Activated B cell treated with CpG ODN at 0.5 μM for 24 hours (primary cell): Measurements from ENCODE around the gene SYCP1. TPM values are rescaled to one million over a fixed set of nuclear protein-coding genes. Genes with fewer than 3 reads are reported as not detected.
"Not testable (repeated sequence)": the region's sequence is repeated elsewhere in the genome, so short reads cannot be mapped to it uniquely, and the experiment has no call there.

Source experiments
- ATAC-seq: fragments of 200-7000 bp; cut with Tn5 transposase; one replicate; pipeline ENCODE4 v1.10.0; 2021; ENCODE audit warnings: low read depth, mild to moderate bottlenecking, moderate library complexity
- CTCF ChIA-PET: fragments of 350-600 bp; sonication (Branson Sonifier 250); formaldehyde crosslinking; loops from one replicate; lab custom pipeline; 2021; ENCODE audit warnings: antibody characterized with exemption; lab: Charles Lee
- POLR2A ChIA-PET: fragments of 350-600 bp; sonication (Branson Sonifier 250); formaldehyde crosslinking; loops from one replicate; lab custom pipeline; 2021; ENCODE audit warnings: antibody characterized with exemption; lab: Charles Lee
- DNase-seq: peaks from one replicate; pipeline ENCODE4 v3.0.0; 2022
- H3K27ac Mint-ChIP-seq: one replicate; pipeline ENCODE4 v1.8.0; 2020; ENCODE audit warnings: mixed read lengths
- H3K27me3 Mint-ChIP-seq: one replicate; pipeline ENCODE4 v1.8.0; 2021; ENCODE audit warnings: mixed read lengths
- H3K36me3 Mint-ChIP-seq: one replicate; pipeline ENCODE4 v1.8.0; 2021; ENCODE audit warnings: low read depth, mixed read lengths
- H3K4me1 Mint-ChIP-seq: one replicate; pipeline ENCODE4 v1.8.0; 2021; ENCODE audit warnings: mixed read lengths
- H3K4me3 Mint-ChIP-seq: one replicate; pipeline ENCODE4 v1.8.0; 2020; ENCODE audit warnings: mild to moderate bottlenecking, mixed read lengths
- H3K9me3 Mint-ChIP-seq: one replicate; pipeline ENCODE4 v1.8.0; 2020; ENCODE audit warnings: mixed read lengths
- CTCF ChIP-seq: fragments of 200-600 bp; IDR thresholded peaks from one replicate; pipeline ENCODE4 v1.8.0; 2022; ENCODE audit warnings: antibody characterized with exemption, mild to moderate bottlenecking
- intact Hi-C: fragments of 100-400 bp; cut with micrococcal nuclease; formaldehyde crosslinking; loops from one replicate; pipeline ENCODE4 v1.15.1; 2024
- total RNA-seq: library from RNA; stranded (reverse); gene quantifications from 2 replicates; pipeline ENCODE4 v1.2.3, GENCODE V29; 2022

SYCP1 gene
- total RNA-seq, 1 donor from 2014 or later = not detected

- no peak for TF ChIP-seq CTCF
- ATAC-seq = no peak
- ChIA-PET POLR2A (no interaction called here), CTCF (no interaction called here)
- Mint-ChIP-seq H3K9me3 (no peaks in the 10 kb centered on the region), H3K27me3 (peaks cover 4% of the 10 kb centered on the region), H3K4me1 (no peaks in the 10 kb centered on the region), H3K4me3 (no peak overlapping the region), H3K27ac (no peak overlapping the region), H3K36me3 (no peaks in the 10 kb centered on the region)
- no peak for DNase-seq
- intact Hi-C loops = no loop called here
These were observed 48.8 kb downstream of the SYCP1 start for GRCh38 chr1:114903480-114903879.

GRCh38 chr1:114915720-114916119 is 61.1 kb downstream of the SYCP1 start:
- DNase-seq, H3K4me1 Mint-ChIP-seq, intact Hi-C loops, H3K27me3 Mint-ChIP-seq, CTCF ChIA-PET, H3K9me3 Mint-ChIP-seq, H3K36me3 Mint-ChIP-seq, H3K4me3 Mint-ChIP-seq, POLR2A ChIA-PET, H3K27ac Mint-ChIP-seq, ATAC-seq: not testable (repeated sequence)

GRCh38 chr1:114926607-114927006 is 71.9 kb downstream of the SYCP1 start:
- TF ChIP-seq CTCF = no peak
- Mint-ChIP-seq H3K27me3 (peaks cover 5% of the 10 kb centered on the region), H3K9me3 (peaks cover 6% of the 10 kb centered on the region), H3K4me3 (no peak overlapping the region), H3K36me3 (no peaks in the 10 kb centered on the region), H3K27ac (no peak overlapping the region), H3K4me1 (no peaks in the 10 kb centered on the region)
- ATAC-seq (no peak), DNase-seq (no peak)
- intact Hi-C loops = no loop called here
- POLR2A ChIA-PET = no interaction called here
- CTCF ChIA-PET = no interaction called here

GRCh38 chr1:114927401-114927800 is 72.7 kb downstream of the SYCP1 start:
- ChIA-PET POLR2A (no interaction called here), CTCF (no interaction called here)
- TF ChIP-seq CTCF = no peak
- H3K27me3 Mint-ChIP-seq = peaks cover 7% of the 10 kb centered on the region
- no peak for ATAC-seq
- H3K27ac Mint-ChIP-seq = no peak overlapping the region
- no peak for DNase-seq
- no peaks in the 10 kb centered on the region for H3K4me1 Mint-ChIP-seq
- H3K36me3 Mint-ChIP-seq = no peaks in the 10 kb centered on the region
- intact Hi-C loops = no loop called here
- no peak overlapping the region for H3K4me3 Mint-ChIP-seq
- peaks cover 8% of the 10 kb centered on the region for H3K9me3 Mint-ChIP-seq

- Mint-ChIP-seq H3K4me3 (no peak overlapping the region), H3K9me3 (peaks cover 5% of the 10 kb centered on the region), H3K36me3 (no peaks in the 10 kb centered on the region), H3K27ac (no peak overlapping the region), H3K4me1 (no peaks in the 10 kb centered on the region), H3K27me3 (peaks cover 11% of the 10 kb centered on the region)
- ChIA-PET POLR2A (no interaction called here), CTCF (no interaction called here)
- DNase-seq (no peak), ATAC-seq (no peak)
- no peak for TF ChIP-seq CTCF
- intact Hi-C loops = no loop called here
These were observed 101.9 kb downstream of the SYCP1 start for GRCh38 chr1:114956570-114956969.

GRCh38 chr1:114959423-114959822 is 104.8 kb downstream of the SYCP1 start:
- ChIA-PET CTCF (no interaction called here), POLR2A (no interaction called here)
- H3K4me3 Mint-ChIP-seq = no peak overlapping the region
- H3K36me3 Mint-ChIP-seq = no peaks in the 10 kb centered on the region
- intact Hi-C loops = no loop called here
- H3K27me3 Mint-ChIP-seq = peaks cover 16% of the 10 kb centered on the region
- no peak for TF ChIP-seq CTCF
- ATAC-seq (no peak), DNase-seq (no peak)
- peaks cover 8% of the 10 kb centered on the region for H3K9me3 Mint-ChIP-seq
- H3K27ac Mint-ChIP-seq = no peak overlapping the region
- no peaks in the 10 kb centered on the region for H3K4me1 Mint-ChIP-seq
